GM23338 (cell line): ENCODE results near the gene BRD7. TPM values are rescaled to one million over a fixed set of nuclear protein-coding genes. Genes with fewer than 3 reads are reported as not detected.

Experiments
- ATAC-seq: fragments of 200-7000 bp; cut with Tn5 transposase; 3 replicates; pipeline ENCODE4 v1.9.1; 2020
- DNase-seq: peaks from one replicate; pipeline ENCODE4 v3.0.0-alpha.2; 2015; ENCODE audit warnings: low spot score
- H2AFZ ChIP-seq: fragments of 200-600 bp; sonication (generic); 2 replicates; pipeline ENCODE4 v1.8.0; 2016; ENCODE audit warnings: antibody characterized with exemption, mild to moderate bottlenecking, moderate library complexity
- H3F3A ChIP-seq: fragments of 200-600 bp; sonication (generic); replicated peaks from 2 replicates; pipeline ENCODE4 v1.8.0; 2017; ENCODE audit warnings: antibody characterized with exemption, mixed run types, low read depth
- H3K27ac ChIP-seq: fragments of 200-600 bp; sonication (generic); 2 replicates; pipeline ENCODE4 v1.6.1; 2016; ENCODE audit warnings: low read depth
- H3K27me3 ChIP-seq: fragments of 200-600 bp; sonication (generic); 2 replicates; pipeline ENCODE4 v1.8.0; 2016; ENCODE audit warnings: mild to moderate bottlenecking, mixed run types, moderate library complexity; ENCODE audit not compliant: insufficient read depth
- H3K36me3 ChIP-seq: fragments of 200-600 bp; sonication (generic); 2 replicates; pipeline ENCODE4 v1.8.0; 2016; ENCODE audit warnings: mild to moderate bottlenecking; ENCODE audit not compliant: insufficient read depth
- H3K4me1 ChIP-seq: fragments of 200-600 bp; sonication (generic); 2 replicates; pipeline ENCODE4 v1.8.0; 2016; ENCODE audit warnings: mild to moderate bottlenecking, moderate library complexity; ENCODE audit not compliant: insufficient read depth
- H3K4me2 ChIP-seq: fragments of 200-600 bp; sonication (generic); 2 replicates; pipeline ENCODE4 v1.7.1; 2017; ENCODE audit warnings: mixed run types
- H3K4me3 ChIP-seq: fragments of 200-600 bp; sonication (generic); 2 replicates; pipeline ENCODE4 v1.6.1; 2016; ENCODE audit warnings: mixed run types
- H3K79me2 ChIP-seq: fragments of 200-600 bp; sonication (generic); replicated peaks from 2 replicates; pipeline ENCODE4 v1.8.0; 2017; ENCODE audit warnings: mild to moderate bottlenecking; ENCODE audit not compliant: insufficient read depth
- H3K9me2 ChIP-seq: fragments of 200-600 bp; sonication (generic); 2 replicates; pipeline ENCODE4 v1.8.0; 2017; ENCODE audit not compliant: insufficient read depth
- H4K20me1 ChIP-seq: fragments of 200-600 bp; sonication (generic); replicated peaks from 2 replicates; pipeline ENCODE4 v1.8.0; 2017; ENCODE audit warnings: mild to moderate bottlenecking; ENCODE audit not compliant: insufficient read depth
- H3K27ac Mint-ChIP-seq: 2 replicates; pipeline ENCODE4 v1.8.0; 2020; ENCODE audit warnings: inconsistent platforms, mild to moderate bottlenecking, moderate library complexity, mixed read lengths
- H3K27me3 Mint-ChIP-seq: 3 replicates; pipeline ENCODE4 v1.8.0; 2022; ENCODE audit warnings: low read depth, mild to moderate bottlenecking, moderate library complexity, mixed read lengths, inconsistent platforms; ENCODE audit not compliant: insufficient read depth, poor library complexity
- H3K36me3 Mint-ChIP-seq: 3 replicates; pipeline ENCODE4 v1.8.0; 2021; ENCODE audit warnings: low read depth, mild to moderate bottlenecking, inconsistent platforms, moderate library complexity, mixed read lengths
- H3K4me1 Mint-ChIP-seq: 3 replicates; pipeline ENCODE4 v1.8.0; 2020; ENCODE audit warnings: mild to moderate bottlenecking, inconsistent platforms, mixed read lengths
- H3K4me3 Mint-ChIP-seq: 3 replicates; pipeline ENCODE4 v1.8.0; 2021; ENCODE audit warnings: moderate library complexity, mild to moderate bottlenecking, inconsistent platforms, mixed read lengths
- H3K9me3 Mint-ChIP-seq: 3 replicates; pipeline ENCODE4 v1.8.0; 2020; ENCODE audit warnings: moderate library complexity, mild to moderate bottlenecking, inconsistent platforms, mixed read lengths
- POLR2AphosphoS5 ChIP-seq: IDR thresholded peaks from 2 replicates; pipeline ENCODE4 v1.6.1; 2016; ENCODE audit warnings: antibody characterized with exemption, low read depth
- REST ChIP-seq: IDR thresholded peaks from one replicate; pipeline ENCODE4 v1.6.1; 2018; ENCODE audit warnings: antibody characterized with exemption; ENCODE audit not compliant: unreplicated experiment
- STAT1 ChIP-seq: IDR thresholded peaks from one replicate; pipeline ENCODE4 v1.6.1; 2016; ENCODE audit warnings: antibody characterized with exemption; ENCODE audit not compliant: unreplicated experiment
- polyA plus RNA-seq: library from polyadenylated mRNA; unstranded; fragments of >200 nt; fragmentation: Nextera tagmentation; extraction: Ambion mirVana; gene quantifications from 2 replicates; pipeline ENCODE4 v1.2.1, GENCODE V29; 2016
- total RNA-seq: library from RNA; depleted of rRNA; stranded (reverse); fragments of >200 nt; shearing (Covaris generic); gene quantifications from 2 replicates; pipeline ENCODE4 v1.2.3, GENCODE V29; 2014
- TF ChIP-seq, protein P1 (sequence below), 2 experiments: fragments of 200-600 bp in 1 of 2; sonication (generic) in 1 of 2; conservative IDR thresholded peaks; 2 replicates each; pipeline versions ENCODE4 v1.5.1 to v1.6.1; 2016 to 2017; ENCODE audit warnings: antibody characterized with exemption in 2 of 2, low read depth in 2 of 2, mild to moderate bottlenecking in 2 of 2, moderate library complexity in 1 of 2

BRD7 gene
- total and polyA plus RNA-seq, 2 experiments from 2014 or later, result 93.0 to 149 TPM

DNA sequence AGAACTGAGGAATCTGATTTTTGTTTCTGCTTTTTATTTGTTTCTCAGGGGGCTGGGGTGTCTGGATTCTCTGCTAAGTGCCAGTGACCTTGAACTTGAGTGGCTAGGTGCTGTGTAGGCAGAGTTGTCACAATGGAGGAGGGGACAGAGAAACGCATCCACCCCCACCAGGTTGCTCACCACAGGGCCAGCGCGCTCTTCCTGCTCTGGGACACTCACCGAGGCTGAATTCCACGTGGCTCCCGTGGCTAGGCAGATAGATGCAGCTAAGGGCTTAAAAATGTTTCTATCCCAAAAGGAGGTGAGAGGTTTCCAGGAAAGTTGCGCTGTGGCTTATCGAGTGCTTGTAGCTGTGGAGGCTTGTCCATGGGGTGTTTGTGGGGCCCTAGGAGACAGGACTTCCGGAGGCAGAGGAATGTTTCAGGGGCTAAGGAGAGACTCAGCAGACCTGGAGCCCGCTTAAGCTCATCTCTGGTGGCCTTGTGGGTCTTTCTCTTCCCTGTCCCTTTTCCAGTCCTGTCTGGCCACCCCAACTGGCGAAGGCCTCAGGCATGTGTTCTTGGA lies 65.7 kb downstream of the BRD7 start:
- DNase-seq, result no peak
- H3K27ac ChIP-seq, result no peak overlapping the region
- H3K79me2 ChIP-seq, result no peaks in the 10 kb centered on the region
- H3K4me3 ChIP-seq, result no peak overlapping the region
- H3K36me3 Mint-ChIP-seq, result no peaks in the 10 kb centered on the region
- no peaks in the 10 kb centered on the region; the same call in 2 of the 3 replicates for H3K9me3 Mint-ChIP-seq
- H3F3A ChIP-seq, result no peaks in the 10 kb centered on the region
- H3K27me3 ChIP-seq, result no peaks in the 10 kb centered on the region
- no peak for ATAC-seq
- no peaks in the 10 kb centered on the region for H3K36me3 ChIP-seq
- H3K27me3 Mint-ChIP-seq, result peaks cover 7% of the 10 kb centered on the region
- no peaks in the 10 kb centered on the region for H3K4me1 Mint-ChIP-seq
- no peaks in the 10 kb centered on the region for H3K4me1 ChIP-seq
- H3K4me3 Mint-ChIP-seq, result no peak overlapping the region
- no peak for TF ChIP-seq REST
- TF ChIP-seq, protein P1, sequence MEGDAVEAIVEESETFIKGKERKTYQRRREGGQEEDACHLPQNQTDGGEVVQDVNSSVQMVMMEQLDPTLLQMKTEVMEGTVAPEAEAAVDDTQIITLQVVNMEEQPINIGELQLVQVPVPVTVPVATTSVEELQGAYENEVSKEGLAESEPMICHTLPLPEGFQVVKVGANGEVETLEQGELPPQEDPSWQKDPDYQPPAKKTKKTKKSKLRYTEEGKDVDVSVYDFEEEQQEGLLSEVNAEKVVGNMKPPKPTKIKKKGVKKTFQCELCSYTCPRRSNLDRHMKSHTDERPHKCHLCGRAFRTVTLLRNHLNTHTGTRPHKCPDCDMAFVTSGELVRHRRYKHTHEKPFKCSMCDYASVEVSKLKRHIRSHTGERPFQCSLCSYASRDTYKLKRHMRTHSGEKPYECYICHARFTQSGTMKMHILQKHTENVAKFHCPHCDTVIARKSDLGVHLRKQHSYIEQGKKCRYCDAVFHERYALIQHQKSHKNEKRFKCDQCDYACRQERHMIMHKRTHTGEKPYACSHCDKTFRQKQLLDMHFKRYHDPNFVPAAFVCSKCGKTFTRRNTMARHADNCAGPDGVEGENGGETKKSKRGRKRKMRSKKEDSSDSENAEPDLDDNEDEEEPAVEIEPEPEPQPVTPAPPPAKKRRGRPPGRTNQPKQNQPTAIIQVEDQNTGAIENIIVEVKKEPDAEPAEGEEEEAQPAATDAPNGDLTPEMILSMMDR (conservative IDR thresholded peaks at IDR 0.05; ENCODE audit: low read depth in 2 of 2), result no peak
- no peaks in the 10 kb centered on the region for H3K9me2 ChIP-seq
- H2AFZ ChIP-seq, result no peak overlapping the region
- no peak overlapping the region for H3K27ac Mint-ChIP-seq
- H3K4me2 ChIP-seq, result no peak overlapping the region
- H4K20me1 ChIP-seq, result no peaks in the 10 kb centered on the region

GRCh38 chr16:50302472-50303005 lies 66.2 kb downstream of the BRD7 start:
- ATAC-seq, result no peak
- Histone ChIP-seq H3K4me3 (no peak overlapping the region), H3K27ac (no peak overlapping the region), H3K4me2 (no peak overlapping the region), H4K20me1 (no peaks in the 10 kb centered on the region), H3K79me2 (no peaks in the 10 kb centered on the region), H3K36me3 (no peaks in the 10 kb centered on the region), H3F3A (no peaks in the 10 kb centered on the region), H3K9me2 (no peaks in the 10 kb centered on the region), H3K27me3 (no peaks in the 10 kb centered on the region), H2AFZ (no peak overlapping the region), H3K4me1 (no peaks in the 10 kb centered on the region)
- Mint-ChIP-seq H3K27ac (no peak overlapping the region), H3K36me3 (no peaks in the 10 kb centered on the region), H3K4me1 (no peaks in the 10 kb centered on the region), H3K9me3 (no peaks in the 10 kb centered on the region; the same call in 2 of the 3 replicates), H3K4me3 (no peak overlapping the region), H3K27me3 (peaks cover 7% of the 10 kb centered on the region)
- TF ChIP-seq STAT1 (no peak), REST (no peak), POLR2AphosphoS5 (no peak)
- no peak for DNase-seq
